Dedifferentiated amniotic fluid mesenchymal stem cell (primary cell): Measurements from ENCODE around the gene RPL27A.

ENCODE experiments used
- DNase-seq: peaks from one replicate; pipeline ENCODE4 v3.0.0-alpha.2; 2016; ENCODE audit errors: extremely low spot score

RPL27A gene

DNA sequence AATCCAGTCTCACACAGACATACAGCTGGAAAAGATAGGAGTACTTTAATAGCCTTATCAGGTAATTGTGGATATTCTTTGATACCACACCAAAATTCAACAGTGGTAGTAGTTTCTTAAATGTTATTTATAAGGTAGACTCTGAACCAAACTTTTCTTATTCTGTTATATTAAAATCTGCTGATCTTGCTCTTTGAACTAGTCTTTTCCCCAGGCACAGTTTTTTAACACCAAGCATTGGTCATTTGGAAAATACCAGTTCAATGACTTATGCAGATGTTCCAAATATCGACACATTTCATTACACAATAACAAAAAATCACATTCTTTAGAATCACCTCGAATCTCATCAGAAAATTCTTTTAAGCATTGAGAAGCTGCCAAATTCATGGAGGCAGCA, 7.7 kb upstream of the RPL27A start:
- DNase-seq = no peak

DNA sequence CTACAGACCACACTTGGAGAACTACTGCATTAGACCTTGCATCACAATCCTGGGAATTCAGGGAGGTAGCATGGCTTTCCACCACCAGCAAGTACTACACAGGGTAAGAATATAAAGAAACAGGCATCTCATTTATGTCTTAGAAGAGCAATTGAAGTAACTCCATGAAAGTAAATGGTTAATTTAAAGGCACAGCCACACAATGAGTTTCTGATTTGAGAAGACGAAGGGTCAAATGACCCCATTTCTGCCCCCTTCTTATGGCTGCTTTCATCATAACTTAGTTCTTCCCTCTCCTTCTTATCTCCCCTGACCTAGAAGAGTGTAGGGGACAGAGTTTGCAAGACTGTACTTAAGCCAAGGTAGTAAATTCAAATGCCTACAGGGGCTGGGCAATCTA, 6.1 kb upstream of the RPL27A start:
- DNase-seq = no peak

DNA sequence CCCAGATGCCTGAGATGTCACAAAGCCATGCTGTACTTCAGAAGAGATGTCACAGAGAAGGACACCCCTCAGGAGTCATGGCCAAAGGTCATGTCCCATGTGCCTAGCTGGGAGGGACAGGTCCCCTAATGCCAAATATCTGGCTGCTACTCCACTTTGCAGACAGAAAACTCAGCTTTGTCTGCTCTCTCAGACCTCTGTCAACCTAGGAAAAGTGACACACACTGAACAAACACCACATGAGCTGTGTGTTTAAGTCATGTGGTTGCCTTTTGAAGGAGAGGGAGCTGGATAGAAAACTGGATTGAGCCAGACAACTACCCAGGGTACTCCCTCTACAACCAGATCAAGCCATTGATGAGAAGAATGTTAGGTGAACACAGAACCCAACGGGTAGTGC, 3.6 kb upstream of the RPL27A start:
- no peak for DNase-seq

DNA sequence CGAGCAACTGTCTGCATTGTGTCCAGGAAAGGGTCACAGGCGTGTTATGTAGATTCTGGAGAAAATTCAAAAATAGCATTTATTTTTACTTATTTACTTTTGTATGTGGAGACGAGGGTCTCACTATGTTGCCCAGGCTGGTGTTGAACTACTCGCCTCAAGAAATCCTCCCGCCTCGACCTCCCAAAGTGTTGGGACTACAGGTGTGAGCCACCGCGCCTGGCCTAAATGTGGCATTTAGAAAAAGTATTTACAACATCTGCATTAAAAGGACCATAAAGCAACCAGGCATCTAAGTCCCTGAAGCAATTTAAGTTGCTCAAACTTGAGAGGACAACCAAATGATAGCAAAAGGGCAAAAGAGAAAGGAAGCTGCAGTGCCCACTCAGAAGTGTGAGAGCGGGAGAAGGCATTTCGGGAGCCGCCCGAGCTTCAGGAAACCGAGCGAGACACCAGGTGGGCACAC, 722 bp upstream of the RPL27A start:
- DNase-seq = no peak

DNA sequence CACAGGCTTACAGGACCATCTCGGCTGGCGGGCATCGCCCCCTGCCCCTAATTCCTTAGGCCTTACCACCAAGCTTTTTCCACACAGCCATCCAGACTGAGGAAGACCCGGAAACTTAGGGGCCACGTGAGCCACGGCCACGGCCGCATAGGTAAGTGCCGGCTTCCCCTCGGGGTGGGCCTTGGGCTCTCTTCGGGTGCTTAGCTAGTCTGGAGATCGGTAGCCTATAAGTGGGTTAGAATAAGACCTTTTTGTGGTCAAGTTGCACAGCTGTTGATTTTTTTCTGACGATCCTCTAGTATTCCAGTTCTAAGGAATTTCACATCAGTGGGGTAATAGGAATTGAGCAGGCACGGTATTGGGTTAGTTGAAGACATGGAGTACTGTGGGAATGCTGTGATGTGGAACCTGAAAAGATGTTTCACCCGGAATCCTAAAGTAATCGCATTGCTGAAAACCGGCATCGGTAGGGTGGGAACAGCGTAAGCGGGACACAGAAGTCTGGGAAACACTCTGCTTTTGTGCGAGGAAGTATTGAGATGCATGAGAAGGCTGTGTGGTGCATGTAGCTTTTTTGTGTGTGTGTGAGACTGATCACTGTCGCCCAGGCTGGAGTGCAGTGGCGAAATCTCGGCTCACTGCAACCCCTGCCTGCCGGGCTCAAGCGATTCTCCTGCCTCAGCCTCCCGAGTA, 669 bp downstream of the RPL27A start:
- no peak for DNase-seq

DNA sequence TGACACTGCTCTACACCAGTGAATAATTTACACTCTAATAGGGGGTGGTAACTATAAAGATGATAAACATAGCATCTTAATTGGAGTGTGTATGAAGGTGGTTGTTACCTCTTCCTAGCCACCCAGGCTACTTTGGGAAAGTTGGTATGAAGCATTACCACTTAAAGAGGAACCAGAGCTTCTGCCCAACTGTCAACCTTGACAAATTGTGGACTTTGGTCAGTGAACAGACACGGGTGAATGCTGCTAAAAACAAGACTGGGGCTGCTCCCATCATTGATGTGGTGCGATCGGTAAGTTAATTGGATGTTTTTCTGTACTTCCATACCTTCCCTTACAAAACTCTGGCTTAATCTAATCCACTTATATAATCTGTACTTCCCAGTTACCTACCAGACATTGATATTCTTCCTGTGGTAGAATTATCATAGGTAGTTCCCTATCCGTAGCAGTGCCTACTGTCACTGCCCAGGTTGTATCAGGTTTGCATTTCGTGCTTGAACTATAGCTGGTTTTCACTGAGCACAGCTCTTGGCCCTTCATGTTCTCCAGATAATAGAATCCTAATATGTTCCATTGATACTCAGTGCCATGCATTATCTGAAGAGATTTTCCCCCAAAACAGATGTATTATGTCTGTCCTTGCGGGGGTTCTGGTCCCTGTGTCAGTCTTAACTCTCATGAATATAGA, 2.2 kb downstream of the RPL27A start:
- DNase-seq = no peak

DNA sequence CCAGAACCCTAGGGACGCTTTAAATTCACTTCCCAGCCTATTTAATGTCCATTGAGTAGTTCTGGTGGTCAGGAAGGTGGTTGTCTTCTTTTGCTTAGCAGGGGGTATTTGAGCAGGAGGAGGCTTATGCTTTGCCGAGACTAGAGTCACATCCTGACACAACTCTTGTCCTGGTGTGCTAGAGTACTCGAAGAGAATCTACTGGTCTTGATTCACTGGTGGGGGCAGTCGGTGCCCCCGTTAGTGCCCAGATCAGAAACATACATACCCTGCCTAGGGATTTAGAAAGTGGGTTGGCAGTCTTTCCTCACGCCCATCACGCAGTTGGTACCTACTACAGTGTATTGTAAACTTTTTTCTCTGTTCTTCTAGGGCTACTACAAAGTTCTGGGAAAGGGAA, 2.7 kb downstream of the RPL27A start:
- no peak for DNase-seq

DNA sequence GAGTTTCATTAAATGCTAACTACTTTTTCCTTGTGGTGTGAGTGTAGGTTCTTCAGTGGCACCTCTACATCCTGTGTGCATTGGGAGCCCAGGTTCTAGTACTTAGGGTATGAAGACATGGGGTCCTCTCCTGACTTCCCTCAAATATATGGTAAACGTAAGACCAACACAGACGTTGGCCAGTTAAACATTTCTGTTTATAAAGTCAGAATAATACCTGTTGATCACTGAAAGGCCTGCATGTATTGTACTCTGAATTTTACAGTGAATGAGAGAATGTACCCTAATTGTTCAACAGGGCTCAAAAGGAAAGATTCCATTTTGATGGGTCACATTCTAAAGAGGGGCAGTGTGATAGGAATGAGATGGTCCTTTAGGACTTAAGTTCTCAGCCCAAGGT, 3.2 kb downstream of the RPL27A start:
- no peak for DNase-seq

DNA sequence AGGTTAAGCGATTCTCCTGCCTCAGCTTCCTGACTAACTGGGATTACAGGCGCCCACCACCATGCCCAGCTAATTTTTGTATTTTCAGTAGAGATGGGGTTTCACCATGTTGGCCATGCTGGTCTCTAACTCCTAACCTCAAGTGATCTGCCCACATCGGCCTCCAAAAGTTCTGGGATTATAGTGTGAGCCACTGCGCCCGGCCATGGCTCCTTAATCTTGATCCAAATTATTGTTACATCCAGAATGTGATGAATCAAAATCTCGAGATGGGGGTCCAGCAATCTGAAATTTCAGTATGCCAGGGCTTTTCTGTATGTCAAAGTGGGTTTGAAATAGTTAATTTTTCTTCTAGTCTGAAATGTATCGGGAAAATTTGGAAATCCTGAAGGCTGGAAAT, 3.7 kb downstream of the RPL27A start:
- DNase-seq = no peak

DNA sequence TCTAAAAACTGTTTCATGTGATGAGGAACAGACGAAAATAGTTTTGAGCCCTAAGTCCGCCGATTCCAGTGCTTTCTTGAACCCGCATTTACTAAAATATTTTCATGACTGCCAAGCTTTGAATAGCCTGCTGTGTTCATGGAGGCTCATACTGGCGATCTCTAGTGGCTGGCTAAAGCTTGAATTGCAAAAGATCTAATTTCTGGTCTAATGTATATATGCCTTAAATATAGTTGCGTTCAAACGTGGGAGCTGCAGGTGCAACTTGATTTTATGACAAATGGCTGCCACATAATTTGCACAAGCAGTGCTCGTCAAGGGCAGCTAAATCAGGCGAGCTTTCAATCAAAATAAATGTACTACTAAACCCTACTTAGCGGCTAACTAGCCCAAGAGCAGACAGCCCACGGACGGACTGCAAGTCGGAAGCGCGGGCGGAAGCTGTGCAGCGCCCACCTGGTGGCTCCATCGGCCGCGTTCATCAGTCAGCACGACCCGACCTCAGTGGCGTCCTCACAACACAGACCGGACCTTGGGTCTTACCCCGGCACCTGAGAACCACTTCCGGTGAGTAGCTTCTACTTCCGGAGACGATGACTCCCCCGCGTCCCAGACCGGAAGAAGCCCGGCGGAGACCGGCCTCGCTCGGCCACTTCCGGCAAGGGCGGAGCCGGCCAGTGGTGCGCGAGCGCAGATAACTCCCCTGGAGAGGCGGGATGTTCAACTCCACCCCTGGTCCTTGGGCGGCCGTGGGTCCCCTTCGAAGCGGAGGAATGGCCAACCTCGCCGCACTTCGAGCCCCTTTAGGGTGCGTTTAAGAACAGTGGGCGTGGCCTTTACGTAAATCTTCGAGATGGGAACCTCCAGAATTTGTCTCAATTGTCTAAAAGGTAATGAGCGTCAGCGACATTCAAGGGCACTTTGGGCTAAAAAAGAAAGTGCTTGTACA, 6.1 kb downstream of the RPL27A start:
- peak; percentile 94 for DNase-seq

DNA sequence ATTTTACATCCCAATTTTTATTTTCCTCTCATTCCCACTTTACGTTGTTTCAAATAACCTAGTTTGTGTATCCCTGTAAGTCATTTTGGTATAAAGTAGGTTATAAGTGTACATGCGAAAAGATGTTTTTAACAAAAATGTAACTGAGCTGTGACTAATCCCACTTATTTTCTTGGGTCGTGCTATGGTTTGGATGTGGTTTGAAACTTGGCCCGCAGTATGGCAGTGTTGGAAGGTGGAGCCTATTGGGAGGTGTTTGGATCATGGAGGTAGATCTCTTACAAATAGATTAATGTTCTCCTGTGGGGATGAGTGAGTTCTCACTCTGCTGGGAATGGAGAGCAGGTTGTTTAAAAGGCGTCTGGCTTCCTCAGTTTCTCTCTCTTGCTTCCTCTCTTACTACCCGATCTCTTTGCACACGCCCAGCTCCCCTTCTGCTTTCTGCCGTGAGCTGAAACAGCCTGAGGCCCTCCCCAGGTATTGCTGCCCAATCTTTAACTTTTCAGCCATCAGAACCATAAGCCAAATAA, 7.2 kb downstream of the RPL27A start:
- DNase-seq = no peak

DNA sequence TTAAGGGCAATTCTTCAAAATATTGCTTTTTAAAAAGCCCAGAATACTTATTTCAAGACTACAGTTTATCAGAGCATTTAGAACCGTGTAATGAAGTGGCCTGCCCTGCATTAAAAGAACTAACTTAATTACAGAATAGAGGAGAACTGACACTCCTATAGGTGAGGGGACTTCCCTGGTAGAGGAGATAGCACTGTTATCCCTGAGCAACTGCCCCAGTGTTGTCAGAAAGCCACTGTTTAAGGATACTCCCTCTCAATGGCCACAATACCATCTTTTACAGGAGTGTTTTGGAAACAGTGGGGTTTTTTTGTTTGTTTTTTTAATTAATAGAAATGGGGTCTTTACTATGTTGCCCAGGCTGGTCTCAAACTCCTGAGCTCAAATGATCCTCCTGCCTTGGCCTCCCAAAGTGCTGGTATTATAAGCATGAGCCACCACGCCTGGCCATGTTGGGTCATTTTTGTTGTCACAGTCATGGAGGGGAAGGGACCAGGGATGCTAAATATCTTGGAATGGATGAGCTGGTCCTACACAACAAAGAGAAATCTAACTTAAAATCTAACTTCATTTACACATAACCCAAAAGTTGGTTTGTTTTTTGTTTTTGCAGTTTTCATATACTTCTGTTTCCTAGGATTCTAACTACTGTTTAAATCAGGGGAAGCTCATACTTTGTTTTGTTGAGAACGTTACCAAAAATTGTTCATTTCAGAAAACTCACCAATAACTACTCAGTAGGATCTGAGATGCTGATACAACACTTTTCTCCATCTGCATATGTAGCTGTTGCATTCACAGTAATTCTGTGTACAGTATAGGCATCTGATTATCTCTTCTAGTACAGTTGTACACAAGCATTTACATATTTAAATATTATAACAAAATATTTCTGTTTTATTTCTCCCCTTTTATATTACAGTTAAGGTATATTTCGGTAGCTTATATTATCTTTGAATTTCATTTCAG, 8.1 kb downstream of the RPL27A start:
- no peak for DNase-seq

DNA sequence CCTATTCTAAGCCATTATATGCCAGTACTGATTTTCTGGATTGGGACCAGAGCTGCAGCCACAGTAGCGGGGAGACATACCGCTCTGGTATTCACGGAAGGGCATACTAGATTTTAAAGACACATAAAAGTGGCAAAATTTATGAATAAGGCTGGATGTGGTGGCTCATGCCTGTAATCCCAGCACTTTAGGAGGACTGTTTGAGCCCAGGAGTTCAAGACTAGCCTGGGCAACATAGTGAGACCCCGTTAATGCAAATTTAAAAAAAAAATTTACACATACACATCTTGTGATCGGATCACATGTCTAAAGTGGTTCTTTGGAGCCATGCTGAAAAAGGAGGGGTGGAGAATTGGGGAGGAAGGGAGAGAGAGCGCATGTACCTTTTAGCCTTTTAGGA, 9.0 kb downstream of the RPL27A start:
- DNase-seq = no peak

DNA sequence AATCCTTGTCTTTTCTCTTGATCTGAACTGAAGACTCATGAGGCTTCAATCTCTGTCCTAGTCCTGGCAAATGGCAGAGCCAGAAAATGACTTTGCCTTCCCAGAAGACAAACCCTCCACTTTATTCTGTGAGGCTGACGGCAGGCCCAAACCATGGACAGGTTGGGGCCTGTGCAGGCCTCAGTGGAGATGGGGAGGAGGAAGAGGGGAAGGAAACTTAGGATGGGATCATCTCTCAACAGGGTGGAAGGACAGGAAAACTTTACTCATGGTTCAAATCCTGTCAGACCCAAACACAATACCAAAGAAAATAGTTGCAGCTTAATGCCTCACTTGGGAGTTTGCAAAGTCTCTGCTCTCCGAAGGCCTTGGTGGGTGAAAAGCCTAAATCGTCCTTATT, 9.8 kb downstream of the RPL27A start:
- DNase-seq = no peak

DNA sequence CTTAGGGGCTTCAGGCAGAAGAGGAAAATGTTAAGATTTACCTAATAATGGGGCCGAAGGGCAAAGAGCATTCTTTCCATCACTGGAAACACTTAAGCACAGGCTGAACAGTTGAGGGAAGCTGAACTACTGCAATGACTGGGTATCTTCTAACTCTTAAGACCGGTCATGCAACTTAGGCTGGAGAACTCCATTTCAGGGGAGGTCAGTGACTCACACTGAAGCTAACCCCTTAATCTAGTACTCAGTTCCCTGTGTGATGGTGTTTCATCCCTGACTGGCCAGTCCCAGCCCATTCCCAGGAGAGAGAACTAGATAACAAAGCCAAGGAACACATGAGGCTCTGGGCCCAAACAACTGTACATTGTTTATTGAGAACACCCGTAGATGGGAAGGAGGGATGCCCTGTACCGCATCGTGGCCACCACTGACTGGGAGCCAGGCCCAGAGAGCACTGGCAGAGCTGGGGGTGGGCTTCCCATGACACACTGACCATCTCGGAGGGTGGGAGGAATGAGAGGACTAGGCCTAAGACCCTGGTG, 10.5 kb downstream of the RPL27A start:
- no peak for DNase-seq

DNA sequence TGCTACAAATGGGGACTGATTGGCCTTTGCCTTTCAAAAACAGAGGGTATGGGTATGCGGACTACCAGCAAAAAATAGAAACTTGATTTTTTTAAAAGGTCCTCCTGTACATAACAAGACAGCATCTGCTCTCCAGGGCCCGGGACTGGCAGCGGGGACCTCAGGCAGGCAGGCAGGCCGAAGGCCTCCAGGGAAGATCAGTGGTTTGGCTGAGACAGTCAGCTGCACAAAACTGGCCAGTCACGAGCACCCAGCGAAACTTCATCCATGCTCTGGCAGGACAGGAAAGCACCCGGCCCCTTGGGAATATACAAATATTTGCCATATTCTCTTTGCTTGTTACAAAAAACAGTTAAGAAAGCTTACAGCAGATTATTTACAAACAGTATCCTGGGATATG, 11.0 kb downstream of the RPL27A start:
- DNase-seq = no peak

DNA sequence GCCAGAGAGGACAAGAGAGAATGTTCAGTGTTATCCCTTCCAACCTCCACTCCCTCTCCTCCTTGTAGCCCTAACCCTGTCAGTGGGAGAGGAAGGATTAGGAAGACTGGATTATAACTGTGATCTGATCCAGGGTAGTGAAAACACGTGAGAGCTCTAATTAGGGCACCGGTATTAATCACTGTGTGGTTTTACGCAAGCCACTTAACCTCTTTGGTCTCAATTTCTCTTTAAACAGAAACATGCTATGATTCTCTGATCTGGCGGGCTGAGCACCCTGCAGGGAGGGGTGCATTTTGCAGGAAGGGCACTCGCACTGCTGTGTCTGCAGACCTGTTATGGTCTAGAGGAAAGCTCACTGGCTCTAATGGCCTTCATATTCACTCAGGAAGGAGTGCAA, 11.5 kb downstream of the RPL27A start:
- no peak for DNase-seq

DNA sequence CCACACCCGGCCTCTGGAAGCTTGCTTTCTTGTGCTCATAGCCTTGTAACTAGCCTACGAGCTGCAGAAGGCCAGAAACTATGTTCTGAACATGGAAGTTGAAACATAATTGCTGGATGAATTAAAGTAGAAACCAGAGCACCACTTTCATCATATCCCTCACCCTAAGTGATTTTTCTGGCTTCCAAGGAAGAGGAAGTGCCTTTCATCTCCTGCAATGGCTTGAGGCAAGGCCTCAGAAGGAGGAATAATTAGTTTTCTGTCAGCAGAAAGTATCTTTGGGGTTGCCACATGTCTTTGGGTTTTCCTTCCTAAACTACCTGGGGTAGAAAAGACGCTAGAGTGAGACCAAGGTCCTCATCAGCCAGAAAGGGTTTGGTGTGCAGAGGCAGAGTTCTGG, 14.5 kb downstream of the RPL27A start:
- DNase-seq = no peak

DNA sequence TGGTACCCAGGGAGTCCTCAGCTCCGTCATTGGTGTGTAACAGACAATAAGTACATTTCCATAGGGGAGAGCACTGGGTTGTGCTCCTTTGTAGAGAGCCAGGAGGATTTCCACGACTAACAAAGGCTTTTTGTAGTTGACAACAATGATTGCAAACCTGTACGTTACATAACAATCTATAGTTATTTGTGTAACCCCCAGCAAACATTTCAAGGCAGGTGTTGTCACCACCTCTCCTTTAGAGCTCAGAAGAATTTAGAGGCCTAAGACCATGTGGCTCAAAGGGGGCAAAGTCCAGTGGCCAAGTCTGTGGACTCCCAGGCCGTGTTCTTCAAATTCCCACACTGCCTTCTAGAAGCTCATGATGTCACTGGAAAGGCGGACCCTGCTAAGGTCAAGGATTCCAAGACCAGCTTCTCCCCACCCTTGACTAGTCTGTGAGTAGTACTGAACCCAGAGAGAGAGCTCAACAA, 15.8 kb downstream of the RPL27A start:
- no peak for DNase-seq

DNA sequence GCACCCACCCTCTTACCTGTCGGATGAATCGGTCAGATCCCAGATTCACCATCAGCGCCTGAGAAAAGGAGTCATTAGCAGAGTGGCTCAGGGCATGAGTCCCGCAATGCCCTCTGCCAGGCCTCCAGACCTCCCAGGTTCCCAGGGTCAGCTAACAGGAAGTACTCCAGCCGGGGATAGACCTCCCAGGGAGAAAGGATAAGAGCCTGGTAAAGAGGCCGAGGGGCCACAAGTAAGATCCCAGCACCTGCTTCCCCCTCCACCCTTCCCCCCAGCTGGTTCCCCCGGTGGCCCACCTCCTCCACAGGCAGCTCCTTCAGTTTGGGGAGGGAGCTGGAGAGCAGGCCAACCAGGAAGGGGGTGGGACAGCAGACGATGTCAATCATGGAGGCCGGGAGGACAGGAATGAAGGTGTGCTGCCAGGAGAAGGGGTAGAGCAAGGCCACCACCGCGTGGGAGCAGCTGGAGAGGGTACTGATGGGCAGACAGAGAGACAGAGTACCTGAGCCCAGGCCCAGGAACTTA, 16.4 kb downstream of the RPL27A start:
- DNase-seq = no peak
